BLaER1 (cell line): ENCODE measurements around the gene MALRD1.
A peak's percentile ranks its signal among the peaks of the same experiment; 100 is the strongest.
"Not testable (repeated sequence)": the region's sequence is repeated elsewhere in the genome, so short reads cannot be mapped to it uniquely, and the experiment has no call there.

Source experiments
- H3K27ac ChIP-seq: shearing (Covaris generic); formaldehyde crosslinking; 2 replicates; pipeline ENCODE4 v1.8.1; 2022
- H3K27me3 ChIP-seq: shearing (Covaris generic); formaldehyde crosslinking; 2 replicates; pipeline ENCODE4 v1.8.1; 2022
- H3K36me3 ChIP-seq: shearing (Covaris generic); formaldehyde crosslinking; 2 replicates; pipeline ENCODE4 v1.8.1; 2022
- H3K4me1 ChIP-seq: shearing (Covaris generic); formaldehyde crosslinking; 2 replicates; pipeline ENCODE4 v1.8.1; 2022
- H3K4me2 ChIP-seq: shearing (Covaris generic); formaldehyde crosslinking; 2 replicates; pipeline ENCODE4 v1.8.1; 2022
- H3K4me3 ChIP-seq: shearing (Covaris generic); formaldehyde crosslinking; 2 replicates; pipeline ENCODE4 v1.8.1; 2022
- H3K9ac ChIP-seq: shearing (Covaris generic); formaldehyde crosslinking; 2 replicates; pipeline ENCODE4 v1.8.1; 2022
- H3K9me3 ChIP-seq: shearing (Covaris generic); formaldehyde crosslinking; 2 replicates; pipeline ENCODE4 v1.8.1; 2022
- H4K20me1 ChIP-seq: shearing (Covaris generic); formaldehyde crosslinking; 2 replicates; pipeline ENCODE4 v1.8.1; 2022
- Cebpa-rat ChIP-seq: shearing (Covaris generic); IDR thresholded peaks from 2 replicates; pipeline ENCODE4 v1.8.1; 2022

The MALRD1 gene

GRCh38 chr10:19728376-19728775, 679.8 kb downstream of the MALRD1 start:
- Histone ChIP-seq H3K9me3 (no peaks in the 10 kb centered on the region), H3K36me3 (no peaks in the 10 kb centered on the region), H3K9ac (no peak overlapping the region), H3K27ac (no peak overlapping the region), H3K4me3 (no peak overlapping the region), H4K20me1 (no peaks in the 10 kb centered on the region), H3K27me3 (no peaks in the 10 kb centered on the region), H3K4me1 (peaks cover 10% of the 10 kb centered on the region), H3K4me2 (peak overlapping the region; percentile 49)
- TF ChIP-seq Cebpa-rat, result no peak

GRCh38 chr10:19728964-19729363, 680.4 kb downstream of the MALRD1 start:
- Histone ChIP-seq H3K9me3 (no peaks in the 10 kb centered on the region), H3K4me1 (peaks cover 10% of the 10 kb centered on the region), H3K27ac (no peak overlapping the region), H3K4me2 (peak overlapping the region; percentile 49; the same call in 1 of the 2 replicates), H4K20me1 (no peaks in the 10 kb centered on the region), H3K9ac (no peak overlapping the region), H3K36me3 (no peaks in the 10 kb centered on the region), H3K27me3 (no peaks in the 10 kb centered on the region), H3K4me3 (no peak overlapping the region)
- TF ChIP-seq Cebpa-rat, result no peak

- no peak for TF ChIP-seq Cebpa-rat
- no peak overlapping the region for H3K4me3 ChIP-seq
- H3K27me3 ChIP-seq, result no peaks in the 10 kb centered on the region
- no peak overlapping the region for H3K9ac ChIP-seq
- no peaks in the 10 kb centered on the region for H3K9me3 ChIP-seq
- H4K20me1 ChIP-seq, result no peaks in the 10 kb centered on the region
- H3K4me2 ChIP-seq, result no peak overlapping the region
- H3K36me3 ChIP-seq, result no peaks in the 10 kb centered on the region
- no peak overlapping the region for H3K27ac ChIP-seq
- H3K4me1 ChIP-seq, result peaks cover 10% of the 10 kb centered on the region
Observed at GRCh38 chr10:19730167-19730906, 681.7 kb downstream of the MALRD1 start.

DNA sequence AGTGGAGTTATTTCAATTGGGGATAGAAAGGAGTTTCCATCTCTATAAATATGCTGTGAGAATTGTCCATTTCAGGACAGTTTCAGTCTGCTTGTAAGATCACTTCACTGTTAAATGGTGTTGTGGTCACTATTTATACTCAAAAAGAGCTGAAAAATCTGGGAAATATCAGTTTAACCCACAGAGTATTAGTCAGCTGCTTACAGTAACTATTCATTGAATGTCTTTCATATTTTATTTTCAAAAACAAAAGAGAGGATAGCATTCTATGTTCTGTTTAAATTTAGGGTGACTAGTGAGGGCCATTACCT, 682.3 kb downstream of the MALRD1 start:
- no peaks in the 10 kb centered on the region for H3K9me3 ChIP-seq
- TF ChIP-seq Cebpa-rat, result no peak
- no peaks in the 10 kb centered on the region for H3K27me3 ChIP-seq
- no peaks in the 10 kb centered on the region for H3K36me3 ChIP-seq
- H3K27ac ChIP-seq, result no peak overlapping the region
- no peak overlapping the region for H3K4me3 ChIP-seq
- H3K4me1 ChIP-seq, result peaks cover 10% of the 10 kb centered on the region
- no peaks in the 10 kb centered on the region for H4K20me1 ChIP-seq
- H3K4me2 ChIP-seq, result no peak overlapping the region
- H3K9ac ChIP-seq, result no peak overlapping the region

GRCh38 chr10:19731560-19731959, 683.0 kb downstream of the MALRD1 start:
- H3K4me3 ChIP-seq, result no peak overlapping the region
- TF ChIP-seq Cebpa-rat, result no peak

DNA sequence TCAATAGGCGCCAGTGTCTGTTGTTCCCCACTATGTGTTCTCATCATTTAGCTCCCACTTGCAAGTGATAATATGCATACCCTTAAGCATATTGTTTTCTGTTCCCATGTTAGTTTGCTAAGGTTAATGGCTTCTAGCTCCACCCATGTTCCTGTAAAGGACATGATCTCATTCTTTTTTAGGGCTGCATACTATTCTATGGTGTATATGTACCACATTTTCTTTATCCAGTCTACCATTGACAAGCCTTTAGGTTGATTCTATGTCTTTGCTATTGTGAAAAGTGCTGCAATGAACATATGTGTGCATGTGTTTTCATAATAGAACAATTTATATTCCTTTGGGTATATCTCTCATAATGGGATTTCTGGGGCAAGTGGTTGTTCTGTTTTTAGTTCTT, 689.8 kb downstream of the MALRD1 start:
- no peaks in the 10 kb centered on the region for H3K36me3 ChIP-seq
- no peak overlapping the region for H3K9ac ChIP-seq
- no peaks in the 10 kb centered on the region for H3K27me3 ChIP-seq
- no peak for TF ChIP-seq Cebpa-rat
- no peaks in the 10 kb centered on the region for H4K20me1 ChIP-seq
- no peak overlapping the region for H3K27ac ChIP-seq
- H3K4me1 ChIP-seq, result no peaks in the 10 kb centered on the region
- H3K4me2 ChIP-seq, result no peak overlapping the region
- no peak overlapping the region for H3K4me3 ChIP-seq
- no peaks in the 10 kb centered on the region for H3K9me3 ChIP-seq

More at GRCh38 chr10:19731560-19731959, 683.0 kb downstream of the MALRD1 start:
- Histone ChIP-seq H4K20me1 (no peaks in the 10 kb centered on the region), H3K4me2 (no peak overlapping the region), H3K27me3 (no peaks in the 10 kb centered on the region), H3K27ac (no peak overlapping the region), H3K36me3 (no peaks in the 10 kb centered on the region), H3K4me1 (peaks cover 10% of the 10 kb centered on the region), H3K9me3 (no peaks in the 10 kb centered on the region), H3K9ac (no peak overlapping the region)

DNA sequence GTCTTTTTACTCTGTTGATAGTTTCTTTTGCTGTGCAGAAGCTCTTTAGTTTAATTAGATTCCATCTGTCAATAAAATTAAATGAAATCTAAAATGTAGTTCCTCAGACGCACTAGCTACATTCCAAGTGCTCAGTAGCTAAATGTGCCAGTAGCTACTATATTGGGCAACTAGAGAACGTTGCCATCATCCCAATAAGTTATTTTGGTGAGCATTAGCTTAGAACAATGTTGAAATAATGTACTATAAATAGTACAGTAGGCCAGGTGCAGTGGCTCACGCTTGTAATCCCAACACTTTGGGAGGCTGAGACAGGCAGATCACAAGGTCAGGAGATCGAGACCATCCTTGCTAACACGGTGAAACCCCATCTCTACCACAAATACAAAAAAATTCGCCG, 690.6 kb downstream of the MALRD1 start:
- not testable (repeated sequence) for H4K20me1 ChIP-seq, H3K4me3 ChIP-seq, H3K27ac ChIP-seq, H3K4me1 ChIP-seq, H3K4me2 ChIP-seq, H3K9me3 ChIP-seq, H3K9ac ChIP-seq, H3K27me3 ChIP-seq, H3K36me3 ChIP-seq

DNA sequence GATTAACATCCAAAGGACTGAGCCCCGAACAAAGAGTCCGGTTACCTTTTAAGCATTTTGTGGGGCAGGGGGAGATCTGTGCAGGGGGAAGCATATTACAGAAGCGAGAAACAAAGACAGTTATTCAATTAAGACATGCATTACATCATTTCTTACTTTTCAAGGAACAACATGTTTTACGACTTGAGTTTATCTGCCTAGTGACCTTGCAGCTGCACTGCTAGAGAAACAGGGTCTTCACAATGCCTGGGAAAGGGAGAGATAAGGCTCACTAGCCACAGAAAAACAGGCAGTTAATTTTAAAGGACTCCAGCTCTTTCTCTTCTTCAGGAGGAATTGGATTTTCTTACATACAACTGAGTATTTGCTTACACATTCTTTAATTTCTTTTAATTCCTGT, 693.5 kb downstream of the MALRD1 start:
- H3K4me3 ChIP-seq, H3K27me3 ChIP-seq, H3K27ac ChIP-seq, H3K36me3 ChIP-seq, H3K9ac ChIP-seq, H3K9me3 ChIP-seq, H3K4me2 ChIP-seq, H3K4me1 ChIP-seq, H4K20me1 ChIP-seq: not testable (repeated sequence)

- Histone ChIP-seq H3K27ac (no peak overlapping the region), H3K9me3 (no peaks in the 10 kb centered on the region), H3K4me3 (no peak overlapping the region), H4K20me1 (no peaks in the 10 kb centered on the region), H3K9ac (no peak overlapping the region), H3K4me1 (no peaks in the 10 kb centered on the region), H3K4me2 (no peak overlapping the region), H3K27me3 (no peaks in the 10 kb centered on the region), H3K36me3 (no peaks in the 10 kb centered on the region)
- no peak for TF ChIP-seq Cebpa-rat
Observed at GRCh38 chr10:19745672-19746071, 697.1 kb downstream of the MALRD1 start.

- no peak for TF ChIP-seq Cebpa-rat
- Histone ChIP-seq H3K9ac (no peak overlapping the region), H3K4me1 (no peaks in the 10 kb centered on the region), H3K4me2 (no peak overlapping the region), H4K20me1 (no peaks in the 10 kb centered on the region), H3K27me3 (no peaks in the 10 kb centered on the region), H3K4me3 (no peak overlapping the region), H3K36me3 (no peaks in the 10 kb centered on the region), H3K27ac (no peak overlapping the region), H3K9me3 (no peaks in the 10 kb centered on the region)
Observed at GRCh38 chr10:19749185-19749729, 700.7 kb downstream of the MALRD1 start.

DNA sequence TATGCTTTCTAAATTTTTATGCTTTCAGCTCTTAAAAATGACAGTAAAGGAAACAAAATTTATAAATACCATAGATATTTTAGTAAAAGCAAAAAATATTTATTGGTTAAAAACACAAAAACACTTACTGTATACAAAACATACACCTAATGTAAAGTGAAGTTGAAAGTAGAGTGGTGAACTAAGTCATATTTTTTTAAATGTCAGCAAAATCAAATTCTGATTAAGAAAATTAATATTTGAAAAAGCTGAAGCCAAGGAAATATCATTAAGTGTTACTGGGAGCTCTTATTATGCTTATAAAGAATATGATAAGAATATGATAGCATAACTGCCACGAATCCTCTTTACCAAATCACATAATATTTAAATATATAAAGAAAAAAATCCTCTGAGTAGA, 702.4 kb downstream of the MALRD1 start:
- H3K9me3 ChIP-seq, result no peaks in the 10 kb centered on the region
- TF ChIP-seq Cebpa-rat, result no peak
- no peaks in the 10 kb centered on the region for H3K36me3 ChIP-seq
- H3K4me2 ChIP-seq, result no peak overlapping the region
- no peaks in the 10 kb centered on the region for H3K27me3 ChIP-seq
- H3K4me1 ChIP-seq, result no peaks in the 10 kb centered on the region
- H3K9ac ChIP-seq, result no peak overlapping the region
- no peak overlapping the region for H3K4me3 ChIP-seq
- H4K20me1 ChIP-seq, result no peaks in the 10 kb centered on the region
- no peak overlapping the region for H3K27ac ChIP-seq
